ENCODE data around the gene SMPD3.

- TF ChIP-seq CTCF (IDR thresholded peaks at IDR 0.05) (no peak), ZFX (IDR thresholded peaks at IDR 0.05; ENCODE audit: borderline replicate concordance) (no peak)
Measured at GRCh38 chr16:68444056-68444657, 4.2 kb downstream of the SMPD3 start.

All from 22Rv1 (cell line).